CD4-positive, alpha-beta T cell (primary cell): ENCODE results near the gene TMED7. TPM values are rescaled to one million over a fixed set of nuclear protein-coding genes. Genes with fewer than 3 reads are reported as not detected.
A peak's percentile ranks its signal among the peaks of the same experiment; 100 is the strongest.

Experiments
- ATAC-seq: fragments of 200-7000 bp; cut with Tn5 transposase; one replicate; pipeline ENCODE4 v1.10.0; 2022; ENCODE audit warnings: mild to moderate bottlenecking; ENCODE audit not compliant: poor library complexity
- CTCF ChIA-PET: fragments of 350-600 bp; sonication (Branson Sonifier 250); formaldehyde crosslinking; loops from one replicate; lab custom pipeline; 2021; ENCODE audit warnings: antibody characterized with exemption, inconsistent platforms; lab: Charles Lee
- POLR2A ChIA-PET: fragments of 350-600 bp; sonication (Branson Sonifier 250); formaldehyde crosslinking; loops from one replicate; lab custom pipeline; 2021; ENCODE audit warnings: antibody characterized with exemption, inconsistent platforms; lab: Charles Lee
- DNase-seq, 14 experiments: peaks; one replicate each; pipeline ENCODE4 v3.0.0-alpha.2; 2013 to 2020; ENCODE audit warnings: mixed read lengths in 2 of 14
- H3K27ac ChIP-seq, 2 donors: one replicate each; pipeline versions ENCODE4 v1.5.1 to v1.7.0; 2013; ENCODE audit warnings: low read length in 2 of 2, low read depth in 1 of 2, mild to moderate bottlenecking in 1 of 2
- H3K27me3 ChIP-seq, 2 experiments: 1 replicate in 1 of 2; 2 replicates in 1 of 2; pipeline versions ENCODE4 v1.6.1 to v1.7.0; 2013; ENCODE audit warnings: low read length in 2 of 2, control low read depth in 1 of 2, mild to moderate bottlenecking in 1 of 2, moderate library complexity in 1 of 2; ENCODE audit not compliant: insufficient read depth in 2 of 2, control insufficient read depth in 1 of 2
- H3K36me3 ChIP-seq: one replicate; pipeline ENCODE4 v1.6.1; 2013; ENCODE audit warnings: low read length, control low read depth; ENCODE audit not compliant: insufficient read depth
- H3K4me1 ChIP-seq: one replicate; pipeline ENCODE4 v1.6.1; 2013; ENCODE audit warnings: low read length, control low read depth; ENCODE audit not compliant: insufficient read depth
- H3K4me3 ChIP-seq: one replicate; pipeline ENCODE4 v1.5.1; 2013; ENCODE audit warnings: mild to moderate bottlenecking, low read length, moderate library complexity
- H3K9me3 ChIP-seq, 2 experiments: 1 replicate in 1 of 2; 2 replicates in 1 of 2; pipeline versions ENCODE4 v1.6.1 to v1.7.0; 2013; ENCODE audit warnings: low read length in 2 of 2, mild to moderate bottlenecking in 2 of 2, control low read depth in 1 of 2, moderate library complexity in 1 of 2; ENCODE audit not compliant: control insufficient read depth in 1 of 2, insufficient read depth in 1 of 2
- H3K27ac Mint-ChIP-seq: one replicate; pipeline ENCODE4 v1.8.0; 2020; ENCODE audit warnings: mixed read lengths
- H3K27me3 Mint-ChIP-seq: one replicate; pipeline ENCODE4 v1.8.0; 2021; ENCODE audit warnings: mixed read lengths
- H3K36me3 Mint-ChIP-seq: one replicate; pipeline ENCODE4 v1.8.0; 2021; ENCODE audit warnings: low read depth, mixed read lengths
- H3K4me1 Mint-ChIP-seq: one replicate; pipeline ENCODE4 v1.8.0; 2021; ENCODE audit warnings: low read depth, mixed read lengths
- H3K4me3 Mint-ChIP-seq: one replicate; pipeline ENCODE4 v1.8.0; 2020; ENCODE audit warnings: mild to moderate bottlenecking, mixed read lengths
- H3K9me3 Mint-ChIP-seq: one replicate; pipeline ENCODE4 v1.8.0; 2020; ENCODE audit warnings: mixed read lengths
- intact Hi-C, 2 experiments: fragments of 100-400 bp; cut with DNase I in 1 of 2; cut with micrococcal nuclease in 1 of 2; formaldehyde crosslinking; loops; one replicate each; pipeline versions ENCODE4 v1.15.1 to v1.9.0; 2023 to 2025; cut with DNase I, micrococcal nuclease
- total RNA-seq, 174 experiments: library from RNA in 2 of 174; stranded (reverse) in 2 of 174; gene quantifications; one replicate each; pipeline ENCODE4 v1.2.3 and lab custom pipeline; 2021 to 2026
- TF ChIP-seq, protein P1 (sequence below): fragments of 200-600 bp; IDR thresholded peaks from one replicate; pipeline ENCODE4 v1.8.0; 2022; ENCODE audit warnings: antibody characterized with exemption, mild to moderate bottlenecking

TMED7 gene
- total RNA-seq, 2 experiments from 2014 or later: 50.4 to 56.7 TPM

DNA sequence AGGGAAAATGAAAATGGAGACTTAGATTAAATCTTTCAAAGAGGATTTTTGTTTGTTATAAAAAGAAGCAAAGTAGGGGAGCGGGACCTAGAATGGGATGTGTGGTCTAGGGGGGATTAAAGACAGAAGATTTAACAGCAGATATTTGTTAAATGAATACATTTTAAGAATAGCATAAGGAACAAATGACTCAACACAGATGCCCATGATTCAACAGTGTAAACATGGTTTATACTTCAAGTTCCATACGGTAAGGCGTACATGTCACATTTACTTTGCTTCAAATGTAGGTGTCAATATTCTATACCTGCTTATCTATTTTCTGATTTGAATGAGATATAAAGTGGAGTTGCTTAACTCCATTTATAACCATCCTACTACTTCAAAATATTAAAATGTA lies 25.1 kb downstream of the TMED7 start:
- H3K4me1 ChIP-seq: peaks cover 14% of the 10 kb centered on the region
- no peaks in the 10 kb centered on the region for H3K36me3 ChIP-seq
- Mint-ChIP-seq H3K27ac (peak overlapping the region; percentile 71), H3K27me3 (no peaks in the 10 kb centered on the region), H3K9me3 (no peaks in the 10 kb centered on the region), H3K4me1 (peaks cover 27% of the 10 kb centered on the region), H3K4me3 (peak overlapping the region; percentile 78), H3K36me3 (no peaks in the 10 kb centered on the region)
- TF ChIP-seq, protein P1, sequence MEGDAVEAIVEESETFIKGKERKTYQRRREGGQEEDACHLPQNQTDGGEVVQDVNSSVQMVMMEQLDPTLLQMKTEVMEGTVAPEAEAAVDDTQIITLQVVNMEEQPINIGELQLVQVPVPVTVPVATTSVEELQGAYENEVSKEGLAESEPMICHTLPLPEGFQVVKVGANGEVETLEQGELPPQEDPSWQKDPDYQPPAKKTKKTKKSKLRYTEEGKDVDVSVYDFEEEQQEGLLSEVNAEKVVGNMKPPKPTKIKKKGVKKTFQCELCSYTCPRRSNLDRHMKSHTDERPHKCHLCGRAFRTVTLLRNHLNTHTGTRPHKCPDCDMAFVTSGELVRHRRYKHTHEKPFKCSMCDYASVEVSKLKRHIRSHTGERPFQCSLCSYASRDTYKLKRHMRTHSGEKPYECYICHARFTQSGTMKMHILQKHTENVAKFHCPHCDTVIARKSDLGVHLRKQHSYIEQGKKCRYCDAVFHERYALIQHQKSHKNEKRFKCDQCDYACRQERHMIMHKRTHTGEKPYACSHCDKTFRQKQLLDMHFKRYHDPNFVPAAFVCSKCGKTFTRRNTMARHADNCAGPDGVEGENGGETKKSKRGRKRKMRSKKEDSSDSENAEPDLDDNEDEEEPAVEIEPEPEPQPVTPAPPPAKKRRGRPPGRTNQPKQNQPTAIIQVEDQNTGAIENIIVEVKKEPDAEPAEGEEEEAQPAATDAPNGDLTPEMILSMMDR: no peak
- DNase-seq (no peak), ATAC-seq (no peak)
- H3K4me3 ChIP-seq: no peak overlapping the region
- ChIA-PET POLR2A (interaction anchor here (1.1 to 1.8 kb wide), 2 partner anchors 11 to 26 kb away, joined by 3 to 4 read pairs; no protein-coding TSS in a partner anchor), CTCF (no interaction called here)
- H3K27me3 ChIP-seq: no peaks in the 10 kb centered on the region
- intact Hi-C loops: no loop called here
- H3K27ac ChIP-seq: no peak overlapping the region
- no peaks in the 10 kb centered on the region for H3K9me3 ChIP-seq

DNA sequence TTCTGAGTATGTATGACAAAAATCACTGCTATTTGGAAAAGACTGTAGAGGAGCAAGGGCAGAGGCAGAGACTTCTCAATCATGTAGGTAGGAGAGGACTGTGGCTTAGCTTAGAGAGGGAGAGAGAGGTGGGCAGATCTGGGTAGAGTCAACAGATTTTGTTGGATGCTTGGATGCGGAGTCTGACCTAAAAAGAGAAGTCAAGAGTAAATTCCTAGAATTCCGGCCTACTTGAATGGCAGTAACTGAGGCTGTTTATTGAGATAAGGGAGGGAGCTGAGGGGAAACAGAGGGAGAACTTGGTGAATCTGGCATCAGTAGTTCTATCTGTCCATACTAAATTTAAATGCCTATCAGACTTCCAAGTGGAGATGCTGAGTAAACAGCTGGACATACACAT lies 25.9 kb downstream of the TMED7 start:
- Mint-ChIP-seq H3K9me3 (no peaks in the 10 kb centered on the region), H3K27ac (peak overlapping the region; percentile 71), H3K27me3 (no peaks in the 10 kb centered on the region), H3K4me1 (peaks cover 27% of the 10 kb centered on the region), H3K4me3 (peak overlapping the region; percentile 44), H3K36me3 (no peaks in the 10 kb centered on the region)
- CTCF ChIA-PET: no interaction called here
- ATAC-seq (no peak), DNase-seq (no peak)
- Histone ChIP-seq H3K36me3 (no peaks in the 10 kb centered on the region), H3K27ac (no peak overlapping the region), H3K4me3 (no peak overlapping the region), H3K4me1 (peaks cover 14% of the 10 kb centered on the region), H3K27me3 (no peaks in the 10 kb centered on the region), H3K9me3 (no peaks in the 10 kb centered on the region)
- POLR2A ChIA-PET: no interaction called here
- intact Hi-C loops: no loop called here
- TF ChIP-seq, protein P1: no peak

DNA sequence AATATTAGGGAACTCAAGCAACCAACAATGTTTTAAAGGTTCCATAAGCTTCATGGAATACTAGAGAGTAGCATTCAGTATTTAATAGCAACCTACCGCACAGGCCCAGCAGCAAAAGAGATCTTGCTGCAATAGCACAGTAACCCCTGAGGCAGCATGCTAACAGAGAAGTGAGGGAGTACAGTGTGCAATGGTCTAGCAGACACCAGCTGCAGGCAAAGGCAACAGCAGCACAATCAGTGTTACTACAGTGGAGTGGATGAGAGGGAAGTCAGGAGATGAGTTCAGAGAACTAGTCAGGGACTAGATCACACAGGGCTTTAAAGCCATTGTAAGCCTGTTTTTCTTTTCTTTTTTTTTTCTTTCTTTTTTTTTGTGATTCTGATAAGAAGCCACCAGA lies 26.3 kb downstream of the TMED7 start:
- intact Hi-C loops: no loop called here
- Histone ChIP-seq H3K9me3 (no peaks in the 10 kb centered on the region), H3K4me3 (no peak overlapping the region), H3K27ac (no peak overlapping the region), H3K27me3 (no peaks in the 10 kb centered on the region), H3K36me3 (no peaks in the 10 kb centered on the region), H3K4me1 (peaks cover 14% of the 10 kb centered on the region)
- Mint-ChIP-seq H3K36me3 (no peaks in the 10 kb centered on the region), H3K9me3 (no peaks in the 10 kb centered on the region), H3K27ac (peak overlapping the region; percentile 71), H3K4me3 (peak overlapping the region; percentile 44), H3K4me1 (peaks cover 27% of the 10 kb centered on the region), H3K27me3 (no peaks in the 10 kb centered on the region)
- POLR2A ChIA-PET: no interaction called here
- CTCF ChIA-PET: interaction anchor here (0.6 kb wide), 1 partner anchor 25 kb away, joined by 6 read pairs; no protein-coding TSS in a partner anchor
- DNase-seq (peak in 2 of 14 experiments; percentile 21 to 29), ATAC-seq (no peak)
- TF ChIP-seq, protein P1: no peak
